Measurements from ENCODE around the gene PRAMEF14. TPM values are rescaled to one million over a fixed set of nuclear protein-coding genes. Genes with fewer than 3 reads are reported as not detected.
"Not testable (repeated sequence)": the region's sequence is repeated elsewhere in the genome, so short reads cannot be mapped to it uniquely, and the experiment has no call there.

The PRAMEF14 gene
- total RNA-seq: not detected in 2 replicates

GRCh38 chr1:13347034-13347433 lies at the start of gene PRAMEF14:
PRAMEF14 (minus strand) TSS chr1:13347134; CDS start chr1:13345314, 1,820 bp downstream.
- intact Hi-C loops (cut with micrococcal nuclease): not testable (repeated sequence)

DNA sequence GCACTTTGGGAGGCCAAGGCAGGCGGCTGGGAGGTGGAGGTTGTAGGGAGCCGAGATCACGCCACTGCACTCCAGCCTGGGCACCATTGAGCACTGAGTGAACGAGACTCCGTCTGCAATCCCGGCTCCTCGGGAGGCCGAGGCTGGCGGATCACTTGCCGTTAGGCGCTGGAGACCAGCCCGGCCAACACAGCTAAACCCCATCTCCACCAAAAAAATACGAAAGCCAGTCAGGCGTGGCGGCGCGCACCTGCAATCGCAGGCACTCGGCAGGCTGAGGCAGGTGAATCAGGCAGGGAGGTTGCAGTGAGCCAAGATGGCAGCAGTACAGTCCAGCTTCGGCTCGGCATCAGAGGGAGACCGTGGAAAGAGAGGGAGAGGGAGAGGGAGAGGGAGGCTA lies 48.4 kb upstream of the PRAMEF14 start:
- intact Hi-C loops (cut with micrococcal nuclease): not testable (repeated sequence)

DNA sequence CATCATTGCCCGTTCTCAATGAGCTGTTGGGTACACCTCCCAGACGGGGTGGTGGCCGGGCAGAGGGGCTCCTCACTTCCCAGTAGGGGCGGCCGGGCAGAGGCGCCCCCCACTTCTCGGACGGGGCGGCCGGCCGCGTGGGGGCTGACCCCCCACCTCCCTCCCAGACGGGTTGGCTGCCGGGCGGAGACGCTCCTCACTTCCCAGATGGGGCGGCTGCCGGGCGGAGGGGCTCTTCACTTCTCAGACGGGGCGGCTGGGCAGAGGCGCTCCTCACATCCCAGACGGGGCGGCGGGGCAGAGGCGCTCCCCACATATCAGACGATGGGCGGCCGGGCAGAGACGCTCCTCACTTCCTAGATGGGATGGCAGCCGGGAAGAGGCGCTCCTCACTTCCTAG lies 47.8 kb upstream of the PRAMEF14 start:
- intact Hi-C loops (cut with micrococcal nuclease): not testable (repeated sequence)

GRCh38 chr1:13393004-13393403 lies 46.1 kb upstream of the PRAMEF14 start:
- intact Hi-C loops (cut with micrococcal nuclease): not testable (repeated sequence)

GRCh38 chr1:13389332-13389731 lies 42.4 kb upstream of the PRAMEF14 start, which contains the start of gene PRAMEF17:
PRAMEF17 (plus strand) TSS chr1:13389632; CDS start chr1:13389658, 26 bp downstream.
- intact Hi-C loops (cut with micrococcal nuclease): not testable (repeated sequence)

- intact Hi-C loops (cut with micrococcal nuclease): not testable (repeated sequence)
Measured at GRCh38 chr1:13380380-13380779, 33.4 kb upstream of the PRAMEF14 start.

DNA sequence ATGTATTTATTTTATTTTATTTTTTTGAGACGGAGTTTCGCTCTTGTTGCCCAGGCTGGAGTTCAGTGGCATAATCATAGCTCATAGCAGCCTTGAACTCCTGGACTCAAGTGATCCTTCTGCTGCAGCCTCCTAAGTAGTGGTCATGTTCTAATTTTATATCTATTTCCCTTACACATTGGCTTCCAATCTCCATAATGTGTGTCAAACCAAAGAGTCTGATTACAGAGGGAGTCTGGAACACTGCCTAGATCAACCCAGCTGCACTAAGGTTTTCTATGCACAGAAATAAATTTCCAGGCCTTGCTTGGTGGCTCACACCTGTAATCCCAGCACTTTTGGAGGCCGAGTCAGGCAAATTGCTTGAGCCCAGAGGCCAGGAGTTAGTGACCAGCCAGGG lies 32.0 kb upstream of the PRAMEF14 start:
- intact Hi-C loops (cut with micrococcal nuclease): not testable (repeated sequence)

- intact Hi-C loops (cut with micrococcal nuclease): not testable (repeated sequence)
Measured at GRCh38 chr1:13368544-13368943, 21.6 kb upstream of the PRAMEF14 start.

DNA sequence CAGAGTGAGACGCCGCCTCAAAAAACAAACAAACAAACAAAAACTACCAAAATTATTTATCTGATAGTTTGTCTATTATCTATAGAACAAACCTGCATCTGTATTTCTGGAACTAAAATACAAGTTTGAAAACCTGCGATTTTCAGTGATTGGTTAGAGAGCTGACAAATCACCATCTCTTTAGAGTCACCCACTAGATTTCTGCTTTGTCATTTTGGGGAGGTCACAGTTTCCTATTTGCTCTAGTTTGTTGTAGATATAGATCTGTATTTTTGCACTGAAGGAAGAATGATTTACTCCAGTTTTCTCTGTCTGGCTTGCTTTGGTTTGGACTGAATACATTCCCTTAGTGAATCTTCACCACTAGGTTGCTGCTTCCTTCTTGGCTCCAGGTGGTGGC lies 19.6 kb upstream of the PRAMEF14 start:
- intact Hi-C loops (cut with micrococcal nuclease): not testable (repeated sequence)

GRCh38 chr1:13364928-13365327 lies 18.0 kb upstream of the PRAMEF14 start:
- intact Hi-C loops (cut with micrococcal nuclease): not testable (repeated sequence)

DNA sequence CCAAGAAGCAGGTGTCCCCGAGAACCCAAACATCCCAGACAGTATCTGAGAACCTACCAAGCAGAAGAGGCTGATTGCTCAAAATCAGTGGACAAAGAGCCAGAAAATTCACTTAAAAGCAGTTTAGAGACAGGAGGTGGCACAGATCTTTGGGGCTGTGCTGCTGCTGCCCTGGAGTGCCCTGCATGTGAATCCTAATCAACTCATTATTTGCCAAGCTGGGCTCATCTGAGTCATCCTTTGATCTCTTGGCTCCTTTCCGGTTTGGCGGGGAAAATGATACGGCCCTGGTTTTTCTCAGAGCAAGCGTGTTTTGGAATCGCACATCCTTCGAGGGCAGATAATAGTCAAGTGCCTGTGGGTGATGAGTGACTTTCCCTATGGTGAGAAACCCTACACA lies 15.4 kb upstream of the PRAMEF14 start:
- intact Hi-C loops (cut with micrococcal nuclease): not testable (repeated sequence)

DNA sequence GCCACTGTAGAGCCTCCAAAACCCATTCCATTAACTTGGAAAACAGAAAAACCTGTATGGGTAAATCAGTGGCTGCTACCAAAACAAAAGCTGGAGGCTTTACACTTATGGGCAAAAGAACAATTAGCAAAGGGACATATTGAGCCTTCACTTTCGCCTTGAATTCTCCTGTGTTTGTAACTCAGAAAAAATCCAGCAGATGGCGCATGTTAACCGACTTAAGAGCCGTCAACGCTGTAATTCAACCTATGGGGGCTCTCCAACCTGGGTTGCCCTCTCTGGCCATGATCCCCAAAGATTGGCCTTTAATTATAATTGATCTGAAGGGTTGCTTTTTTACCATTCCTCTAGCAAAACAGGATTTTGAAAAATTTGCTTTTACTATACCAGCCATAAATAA lies 9.8 kb upstream of the PRAMEF14 start:
- intact Hi-C loops (cut with micrococcal nuclease): loop anchor here (5.0 kb wide), 1 partner anchor 606 kb away; no protein-coding TSS in a partner anchor

DNA sequence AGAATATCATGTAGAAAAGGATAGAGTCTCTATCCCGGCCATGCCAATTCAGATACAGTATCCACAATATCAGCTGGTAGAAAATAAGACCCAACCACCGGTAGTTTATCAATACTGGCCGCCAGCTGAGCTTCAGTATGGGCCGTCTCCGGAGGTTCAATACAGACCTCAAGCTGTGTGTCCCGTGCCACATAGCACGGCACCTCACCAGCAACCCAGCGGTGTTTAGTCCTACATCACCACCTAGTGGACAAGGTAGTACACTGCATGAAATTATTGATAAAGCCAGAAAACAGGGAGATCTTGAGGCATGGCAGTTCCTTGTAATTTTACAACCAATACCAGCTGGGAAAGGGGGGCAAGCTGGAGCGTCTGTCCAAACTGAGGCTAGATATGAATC lies 7.5 kb upstream of the PRAMEF14 start:
- intact Hi-C loops (cut with micrococcal nuclease): not testable (repeated sequence)

DNA sequence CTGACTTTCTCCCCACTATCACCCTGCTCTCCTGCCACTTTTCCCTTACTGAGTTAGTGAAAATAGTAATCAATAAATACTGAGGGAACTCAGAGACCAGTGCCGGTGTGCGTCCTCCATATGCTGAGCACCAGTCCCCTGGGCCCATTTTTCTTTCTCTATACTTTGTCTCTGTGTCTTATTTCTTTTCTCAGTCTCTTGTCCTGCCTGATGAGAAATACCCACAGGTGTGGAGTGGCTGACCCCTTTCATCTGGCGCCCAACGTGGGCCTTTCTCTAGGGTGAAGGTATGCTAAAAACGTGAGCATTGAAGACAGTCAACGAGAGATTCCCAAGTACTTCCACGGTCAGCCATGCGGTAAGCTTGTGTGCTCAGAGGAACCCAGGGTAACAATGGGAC lies 6.5 kb upstream of the PRAMEF14 start:
- intact Hi-C loops (cut with micrococcal nuclease): not testable (repeated sequence)

GRCh38 chr1:13342496-13342895 lies 4.4 kb downstream of the PRAMEF14 start:
- intact Hi-C loops (cut with micrococcal nuclease): not testable (repeated sequence)

DNA sequence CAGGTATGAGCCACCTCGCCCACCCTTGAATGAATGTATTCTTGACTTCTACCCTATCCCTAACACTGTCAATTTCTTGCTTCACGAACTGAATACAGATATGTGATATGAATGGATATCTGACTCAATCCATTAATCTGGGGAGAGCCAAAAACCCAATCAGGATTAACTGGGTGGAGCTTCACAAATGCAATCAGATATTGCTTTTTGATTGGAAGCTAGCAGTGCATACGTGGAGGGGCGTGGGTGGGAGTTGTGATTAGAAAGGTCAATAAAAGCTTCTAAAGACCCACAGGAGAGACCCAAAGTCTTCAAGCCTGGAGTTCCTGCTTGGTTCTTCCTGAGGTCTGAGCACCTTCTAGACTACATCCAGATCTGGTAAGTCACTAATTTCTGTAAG lies 31.7 kb downstream of the PRAMEF14 start, which contains the start of gene PRAMEF15:
PRAMEF15 (plus strand) TSS at position 301 of the 400 bp plus-strand sequence. CDS start 2,827 bp downstream, outside the sequence.
- intact Hi-C loops (cut with micrococcal nuclease): not testable (repeated sequence)

DNA sequence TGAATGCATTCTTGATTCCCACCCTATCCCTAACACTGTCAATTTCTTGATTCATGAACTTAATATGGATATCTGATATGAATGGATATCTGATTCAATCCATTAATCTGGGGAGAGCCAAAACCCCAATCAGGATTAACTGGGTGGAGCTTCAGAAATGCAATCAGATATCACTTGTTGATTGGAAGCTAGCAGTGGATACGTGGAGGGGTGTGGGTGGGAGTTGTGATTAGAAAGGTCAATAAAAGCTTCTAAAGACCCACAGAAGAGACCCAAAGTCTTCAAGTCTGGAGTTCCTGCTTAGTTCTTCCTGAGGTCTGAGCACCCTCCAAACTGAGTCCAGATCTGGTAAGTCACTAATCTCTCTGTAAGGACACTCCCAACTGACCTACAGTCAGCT lies 43.7 kb downstream of the PRAMEF14 start, which contains the start of gene PRAMEF33:
PRAMEF33 (plus strand) TSS at position 301 of the 400 bp plus-strand sequence. CDS start 2,416 bp downstream, outside the sequence.
- intact Hi-C loops (cut with micrococcal nuclease): not testable (repeated sequence)

DNA sequence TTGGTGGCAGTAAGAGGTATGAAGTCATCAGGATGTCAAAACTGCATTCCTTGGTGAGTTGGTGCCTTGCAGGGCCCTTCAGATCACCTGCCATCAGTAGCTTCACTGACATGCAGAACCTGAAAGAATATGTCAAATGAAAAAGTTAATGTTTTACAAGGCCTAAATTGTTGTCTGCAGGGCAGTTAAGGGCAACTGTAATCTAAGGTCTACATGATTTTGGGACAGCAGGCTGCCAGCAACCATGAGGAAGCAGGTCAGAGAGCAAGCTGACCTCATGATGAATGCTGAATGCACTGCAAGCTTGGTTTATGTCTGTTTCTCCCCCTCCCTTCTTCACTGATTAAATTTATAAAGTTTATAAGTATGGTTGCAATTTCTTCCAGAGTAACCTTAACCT lies 44.7 kb downstream of the PRAMEF14 start:
- intact Hi-C loops (cut with micrococcal nuclease): not testable (repeated sequence)

GRCh38 chr1:13298699-13299098 lies 48.2 kb downstream of the PRAMEF14 start:
- intact Hi-C loops (cut with micrococcal nuclease): not testable (repeated sequence)

DNA sequence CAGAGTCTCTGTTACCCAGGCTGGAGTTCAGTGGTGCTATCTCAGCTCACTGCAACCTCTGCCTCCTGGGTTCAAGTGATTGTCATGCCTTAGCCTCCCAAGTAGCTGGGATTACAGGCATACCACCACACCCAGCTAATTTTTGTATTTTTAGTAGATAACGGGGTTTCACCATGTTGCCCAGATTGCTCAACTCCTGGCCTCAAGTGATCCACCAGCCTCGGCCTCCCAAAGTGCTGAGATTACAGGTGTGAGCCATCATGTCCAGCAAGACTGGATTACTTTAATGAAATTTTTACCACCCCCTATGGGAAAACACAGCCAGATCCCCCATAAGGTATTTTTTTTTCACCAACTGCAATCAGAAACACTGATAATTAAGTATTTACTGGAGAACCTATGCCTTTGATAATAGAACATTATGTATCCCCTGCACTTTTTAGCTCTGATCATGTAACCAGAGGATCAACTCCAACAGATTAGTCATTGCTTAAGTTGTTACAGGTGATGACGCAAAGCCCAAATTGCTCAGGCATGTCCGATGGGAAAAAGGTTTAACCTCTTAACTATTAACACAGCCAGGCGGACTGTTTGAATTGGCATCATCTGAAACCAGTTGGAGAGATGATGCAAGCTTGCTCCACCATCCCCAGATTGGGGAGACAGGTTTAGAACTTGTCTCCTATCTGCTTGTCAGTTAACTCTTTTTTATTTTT lies 49.6 kb downstream of the PRAMEF14 start:
- intact Hi-C loops (cut with micrococcal nuclease): not testable (repeated sequence)
